GM04503 (cell line): Measurements from ENCODE around the gene MBTD1.
A peak's percentile ranks its signal among the peaks of the same experiment; 100 is the strongest.
"Not testable (repeated sequence)": the region's sequence is repeated elsewhere in the genome, so short reads cannot be mapped to it uniquely, and the experiment has no call there.

Experiments used
- DNase-seq: peaks from one replicate; pipeline ENCODE4 v3.0.0-alpha.2; 2012; ENCODE audit warnings: low read depth

Gene MBTD1

GRCh38 chr17:51259564-51260236 lies at the start of gene MBTD1:
Gene MBTD1, minus strand, starts transcription at chr17:51260049. Its CDS starts 34,888 bp downstream, at chr17:51225161.
- DNase-seq = peak; percentile 76

DNA sequence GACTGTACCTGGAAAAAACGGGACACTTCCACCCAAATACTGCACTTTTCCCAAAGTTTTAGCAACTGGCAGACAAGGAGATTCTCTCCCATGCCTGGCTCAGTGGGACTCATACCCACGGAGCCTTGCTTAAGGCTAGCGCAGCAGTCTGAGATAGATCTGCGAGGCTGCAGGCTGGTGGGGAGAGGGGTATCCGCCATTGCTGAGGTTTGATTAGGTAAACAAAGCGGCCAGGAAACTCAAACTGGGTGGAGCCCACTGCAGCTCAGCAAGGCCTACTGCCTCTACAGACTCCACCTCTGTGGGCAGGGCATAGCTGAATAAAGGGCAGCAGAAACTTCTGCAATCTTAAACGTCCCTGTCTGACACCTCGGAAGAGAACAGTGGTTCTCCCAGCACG lies 45.3 kb upstream of the MBTD1 start:
- DNase-seq = no peak

DNA sequence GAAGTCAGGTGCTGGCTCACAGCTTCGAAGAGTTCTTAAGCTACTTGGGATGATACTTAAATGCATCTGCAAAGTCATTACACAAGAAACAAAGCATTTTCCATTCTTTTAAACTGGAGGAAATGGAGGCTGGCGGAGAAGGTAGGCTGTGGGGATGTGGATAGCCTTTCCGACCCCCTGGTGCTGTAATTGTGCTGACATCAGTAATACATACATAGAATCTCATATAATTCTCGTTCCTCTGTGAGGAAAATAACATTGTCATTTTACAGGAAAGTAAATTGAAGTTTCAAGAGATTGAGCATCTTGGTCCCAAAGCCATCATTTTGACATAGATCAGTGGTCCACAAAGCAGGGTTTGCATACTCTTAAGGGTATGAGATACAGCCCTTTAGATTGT lies 40.0 kb upstream of the MBTD1 start:
- no peak for DNase-seq

- no peak for DNase-seq
Observed at GRCh38 chr17:51298508-51299371, 38.9 kb upstream of the MBTD1 start.

GRCh38 chr17:51294338-51294737 lies 34.5 kb upstream of the MBTD1 start:
- DNase-seq = not testable (repeated sequence)

DNA sequence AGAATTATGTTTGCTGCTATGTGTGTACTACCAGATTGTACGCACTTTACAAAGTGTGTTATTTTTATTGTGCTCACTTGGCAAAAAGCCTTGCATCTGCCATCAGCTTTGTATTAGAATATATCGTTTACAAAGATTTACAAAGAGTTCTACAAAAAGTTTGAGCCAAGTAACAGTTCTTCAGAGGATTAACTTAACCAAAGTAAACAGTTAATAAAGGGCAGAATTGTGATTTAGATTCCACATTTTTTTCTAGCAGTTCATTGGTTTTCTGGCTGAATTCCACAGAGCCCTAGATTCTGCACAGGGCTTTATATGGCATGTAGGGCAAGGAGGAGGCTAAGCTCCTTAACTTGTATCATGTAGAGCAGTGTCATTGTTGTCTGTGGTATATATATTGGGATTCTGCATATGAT lies 29.9 kb upstream of the MBTD1 start:
- no peak for DNase-seq

DNA sequence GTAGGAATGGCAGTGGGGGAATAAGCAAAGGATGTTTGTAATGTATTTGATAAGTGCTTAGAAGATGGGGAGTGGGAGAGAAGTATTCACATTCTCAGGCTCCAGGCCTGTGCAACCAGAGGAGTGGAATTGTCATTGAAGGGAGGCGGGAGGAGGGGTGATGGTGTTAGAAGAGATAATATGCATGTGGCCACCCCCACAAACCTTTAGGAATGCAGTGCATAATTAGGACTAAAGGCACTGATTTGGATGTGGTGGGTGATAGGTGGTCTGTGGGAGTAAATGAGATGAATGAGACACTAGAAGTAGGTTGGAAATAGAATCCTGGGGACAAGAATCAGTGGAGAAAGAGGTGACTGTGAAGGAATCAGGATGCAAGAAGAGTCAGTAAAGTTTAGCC lies 27.6 kb upstream of the MBTD1 start:
- no peak for DNase-seq

DNA sequence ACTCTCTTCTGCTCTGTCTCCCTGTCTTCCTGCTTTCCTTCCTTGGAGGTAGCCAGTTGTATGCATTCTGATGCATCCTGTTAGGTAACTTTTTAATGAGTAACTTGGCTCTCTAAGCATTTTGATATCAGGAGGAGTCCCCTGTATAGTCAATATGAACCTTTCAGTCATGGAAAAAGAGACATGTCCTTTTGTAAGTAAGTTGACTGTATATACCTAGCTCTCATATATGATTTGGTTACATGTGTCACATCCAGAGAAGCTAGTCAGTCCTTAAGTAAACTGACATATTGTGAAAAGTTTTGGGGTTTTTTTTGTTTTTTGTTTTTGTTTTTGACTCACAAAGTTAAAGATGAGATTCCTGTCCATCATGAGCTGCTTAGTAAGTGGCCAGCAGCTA lies 19.3 kb upstream of the MBTD1 start:
- DNase-seq = no peak

DNA sequence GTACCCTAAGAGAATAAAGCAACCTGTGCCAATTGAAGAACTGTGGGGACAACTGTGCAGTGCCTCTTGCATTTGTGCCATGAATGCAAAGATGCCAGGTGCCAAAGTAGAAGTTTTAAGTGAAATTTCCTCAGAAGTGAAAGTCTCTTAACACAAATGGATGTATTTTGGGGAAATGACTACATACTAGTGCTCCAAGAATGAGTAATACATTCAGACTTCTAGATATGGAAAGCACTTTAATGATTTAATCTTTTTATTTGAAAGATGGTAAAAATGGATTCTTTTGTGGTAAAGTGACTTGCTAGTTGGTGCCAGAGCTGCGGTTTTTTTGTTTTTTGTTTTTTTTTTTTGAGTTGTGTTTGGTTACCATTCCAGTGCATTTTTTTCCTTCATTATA lies 15.5 kb upstream of the MBTD1 start:
- DNase-seq = peak; percentile 77

GRCh38 chr17:51272812-51273211 lies 13.0 kb upstream of the MBTD1 start:
- DNase-seq = no peak

DNA sequence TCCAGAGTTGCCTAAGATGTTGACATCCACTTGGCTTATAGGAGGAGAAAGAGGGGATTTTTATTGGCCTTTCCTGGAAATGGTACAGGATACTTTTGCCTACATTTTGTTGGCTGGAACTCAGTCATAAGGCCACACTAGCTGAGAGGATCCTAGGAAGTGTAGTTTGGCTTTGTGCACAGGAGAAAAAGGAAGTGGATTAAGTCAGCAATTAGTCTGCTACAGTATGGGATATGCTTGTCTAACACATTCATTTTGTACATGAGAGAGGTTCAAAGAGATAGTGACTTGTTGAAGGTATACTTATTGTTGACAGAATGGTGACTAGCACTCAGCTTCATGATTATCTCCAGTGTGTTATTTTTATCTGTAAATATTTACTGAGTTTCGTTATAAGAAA lies 10.8 kb upstream of the MBTD1 start:
- DNase-seq = no peak

DNA sequence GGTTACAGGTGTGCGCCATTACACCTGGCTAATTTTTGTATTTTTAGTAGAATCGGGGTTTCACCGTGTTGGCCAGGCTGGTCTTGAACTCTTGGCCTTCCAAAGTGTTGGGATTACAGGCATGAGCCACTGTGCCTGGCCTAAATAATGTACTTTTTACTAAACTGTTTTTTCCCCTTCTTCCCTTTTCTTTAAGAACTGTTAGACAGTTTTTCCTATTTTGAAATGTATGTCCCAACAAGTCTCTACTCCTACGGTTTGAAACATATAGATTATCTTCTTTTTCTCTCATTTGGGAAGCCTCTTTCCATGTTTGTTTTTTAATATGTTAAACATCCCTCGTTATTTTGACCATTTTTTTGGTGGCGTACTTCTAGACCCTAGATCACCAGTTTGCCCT lies 10.1 kb upstream of the MBTD1 start:
- no peak for DNase-seq

DNA sequence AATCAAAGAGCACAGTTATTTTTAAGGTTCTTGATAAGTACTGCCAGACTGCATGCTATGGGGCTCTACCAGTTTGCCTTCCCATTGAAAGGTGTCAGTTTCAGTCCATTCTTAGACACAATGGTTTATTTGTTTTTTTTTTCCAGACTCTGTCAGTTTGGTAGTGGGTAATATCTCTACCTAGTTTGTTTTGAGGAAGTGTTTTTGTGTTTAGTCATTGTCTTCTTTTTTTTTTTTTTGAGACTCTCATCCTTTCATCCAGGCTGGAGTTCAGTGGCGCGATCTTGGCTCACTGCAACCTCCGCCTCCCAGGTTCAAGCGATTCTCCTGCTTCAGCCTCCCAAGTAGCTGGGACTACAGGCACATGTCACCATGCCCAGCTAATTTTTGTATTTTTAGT lies 4.6 kb upstream of the MBTD1 start:
- not testable (repeated sequence) for DNase-seq

DNA sequence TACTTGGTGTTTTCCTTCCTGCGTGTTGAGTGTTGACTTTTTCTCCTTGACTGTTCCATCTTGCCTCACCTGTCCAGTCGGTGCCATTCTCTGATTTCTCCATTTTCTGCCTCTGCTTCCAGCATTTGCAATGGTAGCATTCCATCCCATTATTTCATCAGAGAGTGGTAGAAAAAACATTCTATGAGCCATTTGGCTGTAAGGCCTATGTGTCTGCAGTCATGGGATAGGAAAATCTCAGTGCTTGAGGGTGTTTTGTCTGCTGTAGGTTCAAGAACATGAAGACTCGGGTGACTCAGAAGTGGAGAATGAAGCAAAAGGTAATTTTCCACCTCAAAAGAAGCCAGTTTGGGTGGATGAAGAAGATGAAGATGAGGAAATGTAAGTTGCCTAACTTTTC lies 3.2 kb upstream of the MBTD1 start:
- no peak for DNase-seq

DNA sequence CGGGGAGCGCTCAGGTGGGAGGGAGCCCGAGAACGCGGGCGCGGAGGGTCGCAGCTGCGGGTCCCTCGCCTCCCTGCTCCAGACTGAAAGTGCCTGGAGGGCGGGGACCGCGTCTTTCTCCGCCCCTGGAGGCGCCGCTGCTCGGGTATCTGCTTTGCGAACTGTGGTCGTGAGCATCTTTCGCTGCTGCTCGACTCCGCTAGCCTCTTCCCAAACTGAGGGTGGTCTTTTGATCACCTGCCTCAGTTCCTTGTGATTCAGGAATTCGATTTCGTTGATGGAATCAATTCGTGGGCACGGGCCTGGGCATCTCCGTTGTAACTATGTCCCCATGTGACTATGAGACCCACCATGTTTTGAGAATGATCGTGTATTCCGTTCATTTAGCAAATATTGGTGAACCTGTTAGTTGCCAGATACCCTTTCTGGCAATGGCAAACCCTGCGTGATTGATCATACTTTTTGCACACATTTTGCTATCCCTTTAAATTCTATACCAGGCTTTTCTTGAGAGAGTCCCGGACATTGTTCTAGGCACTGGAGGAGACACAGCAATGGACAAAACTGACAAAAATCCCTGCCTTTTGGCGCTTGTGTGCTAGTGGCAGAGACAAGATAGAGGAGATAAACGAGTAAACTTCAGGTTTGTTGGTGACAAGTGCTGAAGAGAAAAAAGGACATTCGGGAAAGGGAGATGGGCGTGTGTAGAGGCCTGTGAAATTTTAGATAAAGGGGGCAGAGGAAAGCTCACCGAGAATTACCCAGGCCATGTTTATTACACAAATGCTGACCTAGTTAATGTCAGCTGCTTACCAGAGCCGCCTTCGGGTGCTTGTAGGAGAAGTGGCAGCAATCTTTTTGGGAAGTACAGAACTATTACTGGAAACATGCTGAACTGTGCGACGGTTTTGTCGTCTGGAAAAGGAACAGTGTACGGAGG lies 1.4 kb upstream of the MBTD1 start:
- no peak for DNase-seq

- DNase-seq = peak; percentile 81
Observed at GRCh38 chr17:51260237-51261023, 581 bp upstream of the MBTD1 start, which contains the start of gene UTP18. Gene UTP18, plus strand, starts transcription at chr17:51260546. Its CDS starts 39 bp downstream, at chr17:51260585.

GRCh38 chr17:51258756-51259563 lies 889 bp downstream of the MBTD1 start:
- no peak for DNase-seq

DNA sequence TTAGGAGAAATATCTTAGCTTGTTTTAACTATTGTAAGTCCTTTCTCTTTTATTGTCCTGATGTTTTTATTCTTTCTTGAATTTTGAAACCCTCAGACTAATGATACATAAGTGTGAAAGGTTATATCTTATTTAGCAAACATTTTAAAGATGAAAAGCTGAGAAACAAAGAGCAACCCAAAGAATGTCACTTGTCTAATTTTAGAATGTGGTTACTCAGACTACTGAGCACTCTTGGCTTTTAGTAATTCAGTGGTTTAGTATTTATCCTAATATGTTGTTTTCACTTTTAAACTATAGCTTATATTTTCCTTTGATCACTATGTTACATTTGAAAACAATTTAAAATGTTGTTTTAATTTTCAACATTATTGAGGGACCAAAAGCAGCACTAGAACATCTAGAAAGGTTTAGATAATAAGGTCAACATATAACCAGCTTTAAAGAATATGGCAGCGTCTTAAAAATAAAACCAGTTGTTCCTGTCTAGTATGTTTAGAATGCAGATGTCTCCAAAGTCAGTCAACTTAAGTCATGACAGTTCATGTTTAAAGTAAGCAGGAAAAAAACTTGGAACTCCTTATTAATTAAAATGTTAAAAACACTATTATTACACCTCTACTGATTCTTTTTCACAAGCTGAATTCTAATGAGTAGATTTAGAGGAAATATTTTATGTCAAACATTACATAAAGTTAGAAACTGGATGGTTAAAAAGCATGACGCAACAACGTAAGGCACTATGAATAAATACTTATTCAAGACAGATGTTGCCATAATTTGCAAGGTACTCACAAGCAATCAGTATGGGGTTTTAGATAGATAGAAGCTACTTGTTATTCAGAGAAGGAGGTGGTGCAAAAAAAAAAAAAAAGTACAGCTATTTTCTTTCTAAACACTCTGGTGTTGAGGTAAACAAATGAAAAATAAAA lies 2.4 kb downstream of the MBTD1 start:
- no peak for DNase-seq

DNA sequence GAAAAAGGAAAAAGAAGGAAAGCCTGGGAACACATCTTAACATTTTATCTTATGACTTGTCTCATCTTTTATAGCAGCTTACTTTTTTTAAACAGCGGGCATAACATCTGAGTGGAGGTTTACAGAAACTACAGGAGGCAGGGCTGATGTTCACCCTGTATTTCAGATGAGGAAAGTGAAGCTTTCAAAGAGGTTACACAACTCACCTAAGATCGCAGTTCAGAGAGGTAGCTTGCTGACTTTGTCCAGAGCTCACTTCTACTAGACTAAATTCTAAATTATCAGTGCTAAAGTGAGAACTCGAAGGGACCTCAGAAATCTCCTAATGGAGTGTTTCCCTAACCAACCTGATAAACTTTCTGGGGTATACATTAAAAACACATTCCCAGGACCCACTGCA lies 3.7 kb downstream of the MBTD1 start:
- no peak for DNase-seq
